Fibroblast of lung (primary cell): Measurements from ENCODE around the gene PIGK. TPM values are rescaled to one million over a fixed set of nuclear protein-coding genes. Genes with fewer than 3 reads are reported as not detected.
A peak's percentile ranks its signal among the peaks of the same experiment; 100 is the strongest.

Experiments
- DNase-seq, 2 donors: peaks; one replicate each; pipeline versions ENCODE4 v3.0.0 to v3.0.0-alpha.2; 2010; ENCODE audit warnings: low read depth in 2 of 2
- H2AFZ ChIP-seq: 2 replicates; pipeline ENCODE4 v1.5.1; 2012; ENCODE audit warnings: low read length, control low read depth, inconsistent platforms
- H3K27ac ChIP-seq: 2 replicates; pipeline ENCODE4 v1.5.1; 2011; ENCODE audit warnings: low read length, control low read depth; ENCODE audit not compliant: insufficient read depth
- H3K27me3 ChIP-seq: 2 replicates; pipeline ENCODE4 v1.5.1; 2011; ENCODE audit warnings: mild to moderate bottlenecking, low read length; ENCODE audit not compliant: control insufficient read depth, insufficient read depth
- H3K36me3 ChIP-seq: 2 replicates; pipeline ENCODE4 v1.5.1; 2011; ENCODE audit warnings: low read length; ENCODE audit not compliant: control insufficient read depth, insufficient read depth
- H3K4me1 ChIP-seq: 2 replicates; pipeline ENCODE4 v1.5.1; 2011; ENCODE audit warnings: low read length; ENCODE audit not compliant: control insufficient read depth, insufficient read depth; ENCODE audit errors: extremely low read depth
- H3K4me2 ChIP-seq: 2 replicates; pipeline ENCODE4 v1.5.1; 2011; ENCODE audit warnings: low read length, control low read depth; ENCODE audit not compliant: insufficient read depth; ENCODE audit errors: extremely low read depth
- H3K4me3 ChIP-seq, 4 experiments: fragments of 200-600 bp in 1 of 4; sonication (generic) in 1 of 4; replicated peaks in 1 of 4; 2 replicates each; pipeline ENCODE4 v1.5.1; 2011 to 2016; ENCODE audit warnings: low read length in 4 of 4, low read depth in 3 of 4, mild to moderate bottlenecking in 3 of 4, control low read depth in 2 of 4, inconsistent platforms in 1 of 4, mixed read lengths in 1 of 4; ENCODE audit not compliant: insufficient read depth in 1 of 4; ENCODE audit errors: control extremely low read depth in 1 of 4
- H3K79me2 ChIP-seq: 2 replicates; pipeline ENCODE4 v1.5.1; 2012; ENCODE audit warnings: mild to moderate bottlenecking, low read length, inconsistent platforms; ENCODE audit not compliant: control insufficient read depth, insufficient read depth
- H3K9ac ChIP-seq: 2 replicates; pipeline ENCODE4 v1.5.1; 2011; ENCODE audit warnings: mild to moderate bottlenecking, low read length, control low read depth; ENCODE audit not compliant: insufficient read depth
- H3K9me3 ChIP-seq: 2 replicates; pipeline ENCODE4 v1.5.1; 2012; ENCODE audit warnings: low read depth, low read length; ENCODE audit not compliant: control insufficient read depth, insufficient read depth
- H4K20me1 ChIP-seq: 2 replicates; pipeline ENCODE4 v1.5.1; 2011; ENCODE audit warnings: low read length; ENCODE audit not compliant: control insufficient read depth, insufficient read depth; ENCODE audit errors: extremely low read depth
- CTCF ChIP-seq, 2 donors: IDR thresholded peaks in 1 of 2; conservative IDR thresholded peaks in 1 of 2; 1 replicate in 1 of 2; 2 replicates in 1 of 2; pipeline ENCODE4 v1.5.1; 2011 to 2012; ENCODE audit warnings: low read length in 2 of 2, control low read depth in 1 of 2, inconsistent platforms in 1 of 2, low read depth in 1 of 2, mild to moderate bottlenecking in 1 of 2
- EZH2 ChIP-seq: IDR thresholded peaks from 2 replicates; pipeline ENCODE4 v1.5.1; 2012; ENCODE audit warnings: low read length, control low read depth, mild to moderate bottlenecking; ENCODE audit errors: missing control alignments
- polyA minus RNA-seq: library from RNA; depleted of rRNA, polyadenylated mRNA; stranded (reverse); fragments of >200 nt; gene quantifications from 2 replicates; pipeline ENCODE4 v1.2.3, GENCODE V29; 2011; ENCODE audit warnings: low replicate concordance
- polyA plus RNA-seq, 2 donors: library from polyadenylated mRNA; depleted of rRNA in 1 of 2; stranded (reverse) in 1 of 2; unstranded in 1 of 2; fragments of >200 nt; gene quantifications; 2 replicates each; pipeline ENCODE4 v1.2.1, GENCODE V29; 2011 to 2012; ENCODE audit warnings: missing spikeins in 1 of 2
- total RNA-seq: library from RNA; depleted of rRNA; stranded (reverse); fragments of >200 nt; gene quantifications from 2 replicates; pipeline ENCODE4 v1.2.1, GENCODE V29; 2014

The PIGK gene
- total RNA-seq (38.5 and 55.7 TPM in 2 replicates), polyA plus RNA-seq (55.5 and 58.7 TPM in 2 replicates), polyA minus RNA-seq (4.2 and 6.0 TPM in 2 replicates)
- 31.1 and 33.3 TPM in 2 replicates for polyA plus RNA-seq (2012)

- TF ChIP-seq CTCF (conservative IDR thresholded peaks at IDR 0.05 in 1 of 2, IDR thresholded peaks at IDR 0.05 in 1 of 2; ENCODE audit: low read depth in 1 of 2, low read length in 2 of 2) (peak; percentile 14 to 26), EZH2 (no peak)
- no peaks in the 10 kb centered on the region for H3K36me3 ChIP-seq
- no peaks in the 10 kb centered on the region for H3K9me3 ChIP-seq
- no peaks in the 10 kb centered on the region for H4K20me1 ChIP-seq
- peak within 1 kb of the TSS; percentile 88 for H2AFZ ChIP-seq
- peak within 1 kb of the TSS; percentile 72 for H3K27ac ChIP-seq
- H3K4me2 ChIP-seq: peak within 1 kb of the TSS; percentile 88
- H3K4me1 ChIP-seq: no peaks in the 10 kb centered on the region
- no peaks in the 10 kb centered on the region for H3K27me3 ChIP-seq
- peak within 1 kb of the TSS; percentile 55 for H3K9ac ChIP-seq
- H3K79me2 ChIP-seq: no peaks in the 10 kb centered on the region
- DNase-seq: peak; percentile 85 to 87
- H3K4me3 ChIP-seq: peak within 1 kb of the TSS; percentile 83 to 96 (median 93)
These were observed at the start of gene PIGK for GRCh38 chr1:77219166-77219887. TSS of gene PIGK (minus strand) at chr1:77219430. CDS start at chr1:77219402, 28 bp downstream.

GRCh38 chr1:77267035-77267434 lies 47.8 kb upstream of the PIGK start:
- no peak overlapping the region for H2AFZ ChIP-seq
- no peak overlapping the region for H3K4me2 ChIP-seq
- no peaks in the 10 kb centered on the region for H3K27me3 ChIP-seq
- TF ChIP-seq EZH2 (no peak), CTCF (conservative IDR thresholded peaks at IDR 0.05 in 1 of 2, IDR thresholded peaks at IDR 0.05 in 1 of 2; ENCODE audit: low read depth in 1 of 2, low read length in 2 of 2) (no peak)
- H3K27ac ChIP-seq: no peak overlapping the region
- H3K4me3 ChIP-seq: no peak overlapping the region
- no peak overlapping the region for H3K9ac ChIP-seq
- no peak for DNase-seq
- no peaks in the 10 kb centered on the region for H3K36me3 ChIP-seq
- no peaks in the 10 kb centered on the region for H3K79me2 ChIP-seq
- peaks cover 4% of the 10 kb centered on the region for H3K4me1 ChIP-seq
- no peaks in the 10 kb centered on the region for H3K9me3 ChIP-seq
- no peaks in the 10 kb centered on the region for H4K20me1 ChIP-seq

- Histone ChIP-seq H3K4me1 (no peaks in the 10 kb centered on the region), H3K9ac (no peak overlapping the region), H3K36me3 (no peaks in the 10 kb centered on the region), H3K4me3 (no peak overlapping the region), H3K27me3 (no peaks in the 10 kb centered on the region), H2AFZ (no peak overlapping the region), H3K4me2 (no peak overlapping the region), H3K27ac (no peak overlapping the region), H4K20me1 (no peaks in the 10 kb centered on the region), H3K79me2 (no peaks in the 10 kb centered on the region), H3K9me3 (no peaks in the 10 kb centered on the region)
- no peak for DNase-seq
- TF ChIP-seq EZH2 (no peak), CTCF (conservative IDR thresholded peaks at IDR 0.05 in 1 of 2, IDR thresholded peaks at IDR 0.05 in 1 of 2; ENCODE audit: low read depth in 1 of 2, low read length in 2 of 2) (no peak)
These were observed 46.0 kb upstream of the PIGK start for GRCh38 chr1:77265180-77265579.
